Naive thymus-derived CD8-positive, alpha-beta T cell (primary cell): ENCODE results near the gene BCCIP. TPM values are rescaled to one million over a fixed set of nuclear protein-coding genes. Genes with fewer than 3 reads are reported as not detected.

ENCODE experiments used
- ATAC-seq, 2 donors: fragments of 150-1000 bp; cut with Tn5 transposase in 1 of 2; sonication (Bioruptor Pico), chemical (Tn5 transposase) in 1 of 2; 1 replicate in 1 of 2; 2 replicates in 1 of 2; pipeline ENCODE4 v1.10.0; 2021; ENCODE audit warnings: mild to moderate bottlenecking in 2 of 2, moderate library complexity in 2 of 2
- POLR2A ChIA-PET: fragments of 350-600 bp; sonication (Branson Sonifier 250); formaldehyde crosslinking; loops from one replicate; lab custom pipeline; 2021; ENCODE audit warnings: antibody characterized with exemption; lab: Charles Lee
- DNase-seq, 10 donors: peaks; one replicate each; pipeline versions ENCODE4 v3.0.0 to v3.0.0-alpha.2; 2020 to 2022
- H3K27ac Mint-ChIP-seq, 10 donors: one replicate each; pipeline ENCODE4 v1.8.0; 2020 to 2022; ENCODE audit warnings: mild to moderate bottlenecking in 10 of 10, mixed read lengths in 10 of 10, moderate library complexity in 4 of 10, inconsistent platforms in 1 of 10
- H3K27me3 Mint-ChIP-seq, 5 donors: one replicate each; pipeline ENCODE4 v1.8.0; 2021 to 2022; ENCODE audit warnings: mixed read lengths in 5 of 5
- H3K36me3 Mint-ChIP-seq, 3 donors: one replicate each; pipeline ENCODE4 v1.8.0; 2020 to 2022; ENCODE audit warnings: mixed read lengths in 3 of 3, mild to moderate bottlenecking in 2 of 3, inconsistent platforms in 1 of 3
- H3K4me1 Mint-ChIP-seq, 4 donors: one replicate each; pipeline ENCODE4 v1.8.0; 2021 to 2022; ENCODE audit warnings: mixed read lengths in 4 of 4
- H3K4me3 Mint-ChIP-seq, 10 donors: one replicate each; pipeline ENCODE4 v1.8.0; 2020 to 2022; ENCODE audit warnings: mild to moderate bottlenecking in 10 of 10, mixed read lengths in 10 of 10, moderate library complexity in 6 of 10, inconsistent platforms in 1 of 10
- H3K9me3 Mint-ChIP-seq, 9 donors: one replicate each; pipeline ENCODE4 v1.8.0; 2020 to 2022; ENCODE audit warnings: mixed read lengths in 9 of 9, mild to moderate bottlenecking in 3 of 9, inconsistent platforms in 1 of 9, moderate library complexity in 1 of 9
- polyA plus RNA-seq, 3 donors: library from polyadenylated mRNA; unstranded; fragments of 300-500 nt; fragmentation: Illumina TruSeq; gene quantifications; one replicate each; pipeline ENCODE4 v1.2.3, GENCODE V29; 2021
- total RNA-seq, 8 experiments: library from RNA in 2 of 8; stranded (reverse) in 2 of 8; gene quantifications; one replicate each; pipeline ENCODE4 v1.2.3 and lab custom pipeline; 2021 to 2026

Gene BCCIP
- total and polyA plus RNA-seq, 5 experiments from 2014 or later = 46.3 to 94.0 (median 87.8) TPM

GRCh38 chr10:125828311-125828710 lies 5.0 kb downstream of the BCCIP start:
- POLR2A ChIA-PET = no interaction called here
- Mint-ChIP-seq H3K36me3 (peaks cover 0 to 72% (median 18%) of the 10 kb centered on the region in 3 donors), H3K4me1 (peaks cover 13 to 19% (median 16%) of the 10 kb centered on the region in 4 donors), H3K27me3 (no peaks in the 10 kb centered on the region), H3K4me3 (no peak overlapping the region), H3K9me3 (no peaks in the 10 kb centered on the region), H3K27ac (peak overlapping the region in 5 of 10 donors; percentile 30 to 74 (median 47))
- DNase-seq = no peak
- no peak for ATAC-seq

- peaks cover 0 to 2% (median 0%) of the 10 kb centered on the region in 4 donors for H3K4me1 Mint-ChIP-seq
- H3K27me3 Mint-ChIP-seq = no peaks in the 10 kb centered on the region
- H3K9me3 Mint-ChIP-seq = no peaks in the 10 kb centered on the region
- DNase-seq (no peak), ATAC-seq (no peak)
- H3K27ac Mint-ChIP-seq = no peak overlapping the region
- peaks cover 0 to 91% (median 11%) of the 10 kb centered on the region in 3 donors for H3K36me3 Mint-ChIP-seq
- POLR2A ChIA-PET = no interaction called here
- H3K4me3 Mint-ChIP-seq = no peak overlapping the region
Measured at GRCh38 chr10:125836746-125837145, 13.4 kb downstream of the BCCIP start.

- no peak for ATAC-seq
- Mint-ChIP-seq H3K4me1 (peaks cover 0 to 2% (median 0%) of the 10 kb centered on the region in 4 donors), H3K4me3 (no peak overlapping the region), H3K27ac (peak overlapping the region in 4 of 10 donors; percentile 63 to 85 (median 72)), H3K9me3 (no peaks in the 10 kb centered on the region), H3K27me3 (no peaks in the 10 kb centered on the region), H3K36me3 (peaks cover 0 to 83% (median 7%) of the 10 kb centered on the region in 3 donors)
- no peak for DNase-seq
- POLR2A ChIA-PET = no interaction called here
Measured at GRCh38 chr10:125838802-125839575, 15.6 kb downstream of the BCCIP start.

GRCh38 chr10:125840406-125840805 lies 17.1 kb downstream of the BCCIP start:
- Mint-ChIP-seq H3K27ac (peak overlapping the region in 3 of 10 donors; percentile 27 to 72 (median 68)), H3K36me3 (peaks cover 0 to 71% (median 4%) of the 10 kb centered on the region in 3 donors), H3K4me1 (peaks cover 0 to 2% (median 0%) of the 10 kb centered on the region in 4 donors), H3K4me3 (no peak overlapping the region), H3K27me3 (no peaks in the 10 kb centered on the region), H3K9me3 (no peaks in the 10 kb centered on the region)
- no peak for ATAC-seq
- DNase-seq = no peak
- POLR2A ChIA-PET = no interaction called here

- ATAC-seq (no peak), DNase-seq (no peak)
- Mint-ChIP-seq H3K4me3 (no peak overlapping the region), H3K27me3 (no peaks in the 10 kb centered on the region), H3K36me3 (peaks cover 0 to 65% (median 1%) of the 10 kb centered on the region in 3 donors), H3K4me1 (peaks cover 0 to 2% (median 0%) of the 10 kb centered on the region in 4 donors), H3K27ac (peak overlapping the region in 2 of 10 donors; percentile 50 to 72), H3K9me3 (no peaks in the 10 kb centered on the region)
- POLR2A ChIA-PET = no interaction called here
Measured at GRCh38 chr10:125840955-125841354, 17.6 kb downstream of the BCCIP start.

- no peak overlapping the region for H3K4me3 Mint-ChIP-seq
- H3K4me1 Mint-ChIP-seq = peaks cover 0 to 2% (median 0%) of the 10 kb centered on the region in 4 donors
- H3K36me3 Mint-ChIP-seq = peaks cover 0 to 51% (median 0%) of the 10 kb centered on the region in 3 donors
- H3K27me3 Mint-ChIP-seq = no peaks in the 10 kb centered on the region
- no peak for ATAC-seq
- peak overlapping the region in 4 of 10 donors; percentile 5 to 73 (median 30) for H3K27ac Mint-ChIP-seq
- no peak for DNase-seq
- H3K9me3 Mint-ChIP-seq = no peaks in the 10 kb centered on the region
- POLR2A ChIA-PET = no interaction called here
Measured at GRCh38 chr10:125843603-125844329, 20.4 kb downstream of the BCCIP start.

- ATAC-seq = no peak
- no peak overlapping the region for H3K4me3 Mint-ChIP-seq
- H3K27me3 Mint-ChIP-seq = no peaks in the 10 kb centered on the region
- peak overlapping the region in 1 of 10 donors; percentile 28 for H3K27ac Mint-ChIP-seq
- H3K9me3 Mint-ChIP-seq = no peaks in the 10 kb centered on the region
- POLR2A ChIA-PET = no interaction called here
- H3K36me3 Mint-ChIP-seq = peaks cover 0 to 43% (median 0%) of the 10 kb centered on the region in 3 donors
- no peak for DNase-seq
- no peaks in the 10 kb centered on the region for H3K4me1 Mint-ChIP-seq
Measured at GRCh38 chr10:125844751-125845221, 21.4 kb downstream of the BCCIP start.

- H3K4me1 Mint-ChIP-seq = peaks cover 0 to 1% (median 0%) of the 10 kb centered on the region in 4 donors
- POLR2A ChIA-PET = no interaction called here
- DNase-seq (no peak), ATAC-seq (no peak)
- peak overlapping the region in 2 of 10 donors; percentile 28 to 72 for H3K27ac Mint-ChIP-seq
- peaks cover 3 to 37% (median 4%) of the 10 kb centered on the region in 3 donors for H3K36me3 Mint-ChIP-seq
- H3K27me3 Mint-ChIP-seq = no peaks in the 10 kb centered on the region
- H3K9me3 Mint-ChIP-seq = no peaks in the 10 kb centered on the region
- H3K4me3 Mint-ChIP-seq = no peak overlapping the region
Measured at GRCh38 chr10:125845617-125846016, 22.3 kb downstream of the BCCIP start.

GRCh38 chr10:125846894-125847293 lies 23.5 kb downstream of the BCCIP start:
- no peaks in the 10 kb centered on the region for H3K27me3 Mint-ChIP-seq
- POLR2A ChIA-PET = no interaction called here
- H3K4me1 Mint-ChIP-seq = peaks cover 0 to 4% (median 0%) of the 10 kb centered on the region in 4 donors
- H3K36me3 Mint-ChIP-seq = peaks cover 8 to 39% (median 13%) of the 10 kb centered on the region in 3 donors
- H3K27ac Mint-ChIP-seq = peak overlapping the region in 3 of 10 donors; percentile 1 to 60 (median 41)
- H3K4me3 Mint-ChIP-seq = no peak overlapping the region
- no peaks in the 10 kb centered on the region for H3K9me3 Mint-ChIP-seq
- DNase-seq = no peak
- no peak for ATAC-seq

GRCh38 chr10:125848371-125848770 lies 25.0 kb downstream of the BCCIP start:
- Mint-ChIP-seq H3K4me1 (peaks cover 0 to 4% (median 1%) of the 10 kb centered on the region in 4 donors), H3K4me3 (no peak overlapping the region), H3K27ac (peak overlapping the region in 1 of 10 donors; percentile 69), H3K36me3 (peaks cover 8 to 45% (median 13%) of the 10 kb centered on the region in 3 donors), H3K27me3 (no peaks in the 10 kb centered on the region), H3K9me3 (no peaks in the 10 kb centered on the region)
- no peak for ATAC-seq
- no peak for DNase-seq
- POLR2A ChIA-PET = no interaction called here

- Mint-ChIP-seq H3K4me1 (peaks cover 0 to 4% (median 1%) of the 10 kb centered on the region in 4 donors), H3K27ac (no peak overlapping the region), H3K27me3 (no peaks in the 10 kb centered on the region), H3K9me3 (no peaks in the 10 kb centered on the region), H3K36me3 (peaks cover 8 to 46% (median 13%) of the 10 kb centered on the region in 3 donors), H3K4me3 (no peak overlapping the region)
- ATAC-seq (no peak), DNase-seq (no peak)
- POLR2A ChIA-PET = no interaction called here
Measured at GRCh38 chr10:125848857-125849256, 25.5 kb downstream of the BCCIP start.

- Mint-ChIP-seq H3K9me3 (no peaks in the 10 kb centered on the region), H3K4me3 (no peak overlapping the region), H3K27me3 (no peaks in the 10 kb centered on the region), H3K4me1 (peaks cover 0 to 4% (median 1%) of the 10 kb centered on the region in 4 donors), H3K27ac (no peak overlapping the region), H3K36me3 (peaks cover 8 to 46% (median 13%) of the 10 kb centered on the region in 3 donors)
- DNase-seq = no peak
- ATAC-seq = no peak
- POLR2A ChIA-PET = no interaction called here
Measured at GRCh38 chr10:125849448-125849847, 26.1 kb downstream of the BCCIP start.
